Prostate gland (tissue), 2 donors: ENCODE data around the gene RAB36.

Experiments used
- POLR2A ChIP-seq: fragments of 450-650 bp; IDR thresholded peaks from one replicate; pipeline ENCODE4 v1.6.1; 2016; ENCODE audit warnings: antibody characterized with exemption, mild to moderate bottlenecking
- TF ChIP-seq, protein P1 (sequence below), 4 experiments: fragments of 200-600 bp in 2 of 4; fragments of 450-650 bp in 2 of 4; sonication (generic) in 2 of 4; IDR thresholded peaks; 1 replicate in 3 of 4; 2 replicates in 1 of 4; pipeline ENCODE4 v1.5.1; 2016 to 2019; ENCODE audit warnings: antibody characterized with exemption in 4 of 4, mild to moderate bottlenecking in 2 of 4, moderate library complexity in 2 of 4

- TF ChIP-seq POLR2A, result no peak
- TF ChIP-seq, protein P1, sequence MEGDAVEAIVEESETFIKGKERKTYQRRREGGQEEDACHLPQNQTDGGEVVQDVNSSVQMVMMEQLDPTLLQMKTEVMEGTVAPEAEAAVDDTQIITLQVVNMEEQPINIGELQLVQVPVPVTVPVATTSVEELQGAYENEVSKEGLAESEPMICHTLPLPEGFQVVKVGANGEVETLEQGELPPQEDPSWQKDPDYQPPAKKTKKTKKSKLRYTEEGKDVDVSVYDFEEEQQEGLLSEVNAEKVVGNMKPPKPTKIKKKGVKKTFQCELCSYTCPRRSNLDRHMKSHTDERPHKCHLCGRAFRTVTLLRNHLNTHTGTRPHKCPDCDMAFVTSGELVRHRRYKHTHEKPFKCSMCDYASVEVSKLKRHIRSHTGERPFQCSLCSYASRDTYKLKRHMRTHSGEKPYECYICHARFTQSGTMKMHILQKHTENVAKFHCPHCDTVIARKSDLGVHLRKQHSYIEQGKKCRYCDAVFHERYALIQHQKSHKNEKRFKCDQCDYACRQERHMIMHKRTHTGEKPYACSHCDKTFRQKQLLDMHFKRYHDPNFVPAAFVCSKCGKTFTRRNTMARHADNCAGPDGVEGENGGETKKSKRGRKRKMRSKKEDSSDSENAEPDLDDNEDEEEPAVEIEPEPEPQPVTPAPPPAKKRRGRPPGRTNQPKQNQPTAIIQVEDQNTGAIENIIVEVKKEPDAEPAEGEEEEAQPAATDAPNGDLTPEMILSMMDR (IDR thresholded peaks at IDR 0.05), result no peak
Measured at GRCh38 chr22:23204541-23205157, 59.4 kb downstream of the RAB36 start.
